GM12878 (cell line): Measurements from ENCODE around the gene OR2AE1. TPM values are rescaled to one million over a fixed set of nuclear protein-coding genes. Genes with fewer than 3 reads are reported as not detected.

Experiments used
- ATAC-seq: fragments of 200-7000 bp; cut with Tn5 transposase; 3 replicates; pipeline ENCODE4 v1.9.1; 2020; ENCODE audit warnings: mild to moderate bottlenecking, moderate library complexity
- BruUV-seq: library from RNA; stranded (reverse); fragments of 400-500 nt; replicated peaks from 2 replicates; lab custom pipeline; 2021; lab: Mats Ljungman, UMichigan
- CTCF ChIA-PET: fragments of 300-600 bp; sonication (Branson Sonifier 250); formaldehyde crosslinking; extraction: SDS; loops from one replicate; lab custom pipeline; 2021; ENCODE audit warnings: inconsistent platforms; lab: Yijun Ruan, JAX
- POLR2A ChIA-PET: fragments of 350-600 bp; formaldehyde crosslinking; extraction: SDS; loops from one replicate; lab custom pipeline; 2021; ENCODE audit warnings: inconsistent platforms; lab: Charles Lee
- RAD21 ChIA-PET: fragments of 300-600 bp; sonication (Branson Sonifier 250); formaldehyde crosslinking; loops from one replicate; lab custom pipeline; 2023; ENCODE audit warnings: antibody characterized with exemption; ENCODE audit not compliant: unreplicated experiment; lab: Charles Lee
- SMC1A ChIA-PET: fragments of 300-600 bp; sonication (Branson Sonifier 250); formaldehyde crosslinking; loops from one replicate; lab custom pipeline; 2023; ENCODE audit not compliant: unreplicated experiment, uncharacterized antibody; lab: Charles Lee
- DNase-seq: peaks from one replicate; pipeline ENCODE4 v3.0.0-alpha.2; 2011; ENCODE audit warnings: low read depth, low spot score
- FAIRE-seq: peaks from 3 replicates; lab custom pipeline; 2011; peaks lifted over from hg19 to GRCh38; lab: Jason Lieb, UNC
- H2AFZ ChIP-seq: 2 replicates; pipeline ENCODE4 v1.6.0; 2011; ENCODE audit warnings: low read depth, low read length, control low read depth; ENCODE audit not compliant: control insufficient read depth
- H3K27ac ChIP-seq: 2 replicates; pipeline ENCODE4 v1.5.1; 2011; ENCODE audit warnings: control low read depth; ENCODE audit not compliant: control insufficient read depth, insufficient read depth
- H3K27me3 ChIP-seq, 2 experiments: replicated peaks in 1 of 2; 2 replicates each; pipeline versions ENCODE4 v1.6.0 to v1.6.1; 2011; ENCODE audit warnings: low read length in 1 of 2; ENCODE audit not compliant: control insufficient read depth in 2 of 2, insufficient read depth in 2 of 2
- H3K36me3 ChIP-seq, 2 experiments: 2 replicates each; pipeline ENCODE4 v1.5.1; 2011; ENCODE audit warnings: low read length in 1 of 2; ENCODE audit not compliant: control insufficient read depth in 2 of 2, insufficient read depth in 2 of 2
- H3K4me1 ChIP-seq: 2 replicates; pipeline ENCODE4 v1.6.1; 2011; ENCODE audit warnings: mild to moderate bottlenecking, low read length, moderate library complexity, mixed read lengths; ENCODE audit not compliant: control insufficient read depth, insufficient read depth
- H3K4me2 ChIP-seq: 2 replicates; pipeline ENCODE4 v1.6.0; 2011; ENCODE audit warnings: control low read depth; ENCODE audit not compliant: control insufficient read depth, insufficient read depth
- H3K4me3 ChIP-seq: fragments of 200-600 bp; sonication (generic); 2 replicates; pipeline ENCODE4 v1.5.1; 2016
- H3K79me2 ChIP-seq: 2 replicates; pipeline ENCODE4 v1.6.0; 2011; ENCODE audit warnings: low read length; ENCODE audit not compliant: control insufficient read depth, insufficient read depth
- H3K9ac ChIP-seq: 2 replicates; pipeline ENCODE4 v1.8.0; 2011; ENCODE audit warnings: low read length, control low read depth, mixed read lengths; ENCODE audit not compliant: control insufficient read depth, insufficient read depth
- H3K9me3 ChIP-seq: replicated peaks from 3 replicates; pipeline ENCODE4 v1.5.1; 2011; ENCODE audit warnings: mild to moderate bottlenecking, low read length; ENCODE audit not compliant: control insufficient read depth, insufficient read depth
- H4K20me1 ChIP-seq: 2 replicates; pipeline ENCODE4 v1.6.0; 2011; ENCODE audit not compliant: control insufficient read depth, insufficient read depth
- BHLHE40 ChIP-seq, 2 experiments: fragments of 450-650 bp in 1 of 2; IDR thresholded peaks; 2 replicates each; pipeline ENCODE4 v1.6.1; 2011 to 2017; ENCODE audit warnings: low read depth in 2 of 2, borderline replicate concordance in 1 of 2, improper control_type of control experiment in 1 of 2, low read length in 1 of 2, mild to moderate bottlenecking in 1 of 2
- CBX5 ChIP-seq: sonication (generic); IDR thresholded peaks from 2 replicates; pipeline ENCODE4 v1.6.1; 2016; ENCODE audit warnings: low read depth, moderate library complexity, mild to moderate bottlenecking, inconsistent platforms
- E2F4 ChIP-seq: IDR thresholded peaks from 2 replicates; pipeline ENCODE4 v1.6.1; 2012; ENCODE audit warnings: low read depth, low read length, improper control_type of control experiment
- EED ChIP-seq: sonication (generic); IDR thresholded peaks from 2 replicates; pipeline ENCODE4 v1.6.1; 2016; ENCODE audit warnings: antibody characterized with exemption, low read depth
- ETV6 ChIP-seq, 2 experiments: fragments of 450-650 bp in 1 of 2; IDR thresholded peaks in 1 of 2; conservative IDR thresholded peaks in 1 of 2; 2 replicates each; pipeline ENCODE4 v1.6.1; 2014; ENCODE audit warnings: antibody characterized with exemption in 1 of 2, borderline replicate concordance in 1 of 2, low read depth in 1 of 2, mild to moderate bottlenecking in 1 of 2, moderate library complexity in 1 of 2
- HDAC6 ChIP-seq: fragments of 200-600 bp; sonication (generic); IDR thresholded peaks from one replicate; pipeline ENCODE4 v1.8.0; 2017; ENCODE audit warnings: antibody characterized with exemption; ENCODE audit not compliant: unreplicated experiment
- NBN ChIP-seq: fragments of 450-650 bp; IDR thresholded peaks from 2 replicates; pipeline ENCODE4 v1.6.1; 2016
- RBBP5 ChIP-seq: fragments of 200-600 bp; sonication (generic); conservative IDR thresholded peaks from 2 replicates; pipeline ENCODE4 v1.6.1; 2016
- SIN3A ChIP-seq: IDR thresholded peaks from 2 replicates; pipeline ENCODE4 v1.6.1; 2012; ENCODE audit warnings: low read depth, low read length, improper control_type of control experiment
- SPI1 ChIP-seq: IDR thresholded peaks from 2 replicates; pipeline ENCODE4 v1.6.1; 2011; ENCODE audit warnings: low read depth, mild to moderate bottlenecking, low read length, moderate library complexity, borderline replicate concordance; ENCODE audit not compliant: insufficient read depth
- STAT1 ChIP-seq: fragments of 450-650 bp; conservative IDR thresholded peaks from 2 replicates; pipeline ENCODE4 v1.6.1; 2014; ENCODE audit warnings: antibody characterized with exemption, mild to moderate bottlenecking
- ZNF274 ChIP-seq: IDR thresholded peaks from one replicate; pipeline ENCODE4 v1.8.0; 2011; ENCODE audit not compliant: insufficient read length, insufficient read depth
- ZNF622 ChIP-seq: fragments of 450-650 bp; IDR thresholded peaks from 2 replicates; pipeline ENCODE4 v1.6.1; 2017; ENCODE audit warnings: mild to moderate bottlenecking, inconsistent platforms
- WGBS: methylation state at CpG from one replicate; pipeline ENCODE4 v1.1.6; 2016; ENCODE audit warnings: low lambda C conversion rate; ENCODE audit not compliant: insufficient replicate concordance, insufficient coverage; ENCODE audit errors: missing lambda C conversion rate; 5-methylcytosine and 5-hydroxymethylcytosine counted together
- in situ Hi-C: fragments of 300-500 bp; cut with MboI; formaldehyde crosslinking; loops from 9 replicates; pipeline ENCODE4 v1.14.3; 2018; ENCODE audit warnings: mixed read lengths
- intact Hi-C: fragments of 100-400 bp; cut with micrococcal nuclease; formaldehyde crosslinking; loops from one replicate; pipeline ENCODE4 v1.14.2; 2022; ENCODE audit not compliant: unreplicated experiment
- polyA plus RNA-seq, 11 experiments: library from polyadenylated mRNA; depleted of rRNA in 4 of 11; unstranded in 6 of 11; stranded (reverse) in 5 of 11; fragments of >200 nt; fragmentation: Nextera tagmentation in 4 of 11; fragmentation: Illumina TruSeq in 1 of 11; extraction: Ambion mirVana in 4 of 11; extraction: Trizol in 1 of 11; gene quantifications; 1 replicate in 1 of 11; 2 replicates in 10 of 11; pipeline versions ENCODE4 v1.2.1 to v1.2.3, GENCODE V29; 2011 to 2016; ENCODE audit warnings: inconsistent platforms in 2 of 11, missing spikeins in 2 of 11, low read depth in 1 of 11
- total RNA-seq, 4 experiments: library from RNA; depleted of rRNA in 3 of 4; stranded (reverse); fragments of >200 nt in 3 of 4; fragmentation: Illumina TruSeq in 1 of 4; extraction: Trizol in 1 of 4; gene quantifications; 2 replicates each; pipeline versions ENCODE4 v1.2.1 to v1.2.3, GENCODE V29; 2013 to 2021
- TF ChIP-seq, protein P1 (sequence below): IDR thresholded peaks from 2 replicates; pipeline ENCODE4 v1.6.1; 2012; ENCODE audit warnings: mild to moderate bottlenecking, low read depth, low read length

Gene OR2AE1
- total and polyA plus RNA-seq, 10 of the 15 experiments (the other 5 are each of a cell fraction or from before 2014, with no cell fraction given): 0.05 to 0.34 (median 0.18) TPM; not detected in 4

DNA sequence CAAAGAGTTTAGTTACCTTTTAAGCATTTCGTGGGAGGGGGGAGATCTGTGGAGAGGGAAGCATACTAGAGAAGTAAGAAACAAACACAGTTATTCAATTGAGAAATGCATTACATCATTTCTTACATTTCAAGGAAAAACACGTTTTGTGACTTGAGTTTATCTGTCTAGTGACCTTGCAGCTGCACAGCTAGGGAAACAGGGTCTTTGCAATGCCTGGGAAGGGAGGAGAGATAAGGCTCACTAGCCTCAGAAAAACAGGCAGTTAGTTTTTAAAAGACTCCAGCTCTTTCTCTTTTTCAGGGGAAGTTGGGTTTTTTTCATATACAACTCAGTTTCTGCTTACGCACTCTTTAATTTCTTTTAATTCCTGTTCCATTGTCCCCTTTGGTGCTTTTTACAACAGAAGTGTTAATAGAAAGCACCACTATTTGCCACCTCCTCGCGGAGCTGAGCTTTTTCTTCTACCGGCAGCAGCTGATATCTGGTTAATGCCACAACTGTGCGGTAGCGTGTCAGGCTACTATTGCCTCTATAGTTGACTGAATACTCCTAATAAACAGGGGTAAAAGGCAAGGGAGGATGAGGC is 43.5 kb downstream of the OR2AE1 start:
- H3K79me2 ChIP-seq: no peaks in the 10 kb centered on the region
- no peak overlapping the region for H3K27ac ChIP-seq
- ChIA-PET RAD21 (no interaction called here), SMC1A (no interaction called here), POLR2A (no interaction called here), CTCF (interaction anchor here (0.7 kb wide), 1 partner anchor 42 kb away, joined by 3 read pairs; no protein-coding TSS in a partner anchor)
- DNase-seq (no peak), ATAC-seq (no peak), FAIRE-seq (no peak)
- no peak overlapping the region for H3K4me3 ChIP-seq
- H3K4me1 ChIP-seq: no peaks in the 10 kb centered on the region
- no peaks in the 10 kb centered on the region for H3K27me3 ChIP-seq
- intact Hi-C loops: no loop called here
- no TSS peak for BruUV-seq
- H3K9ac ChIP-seq: no peak overlapping the region
- H3K36me3 ChIP-seq: no peaks in the 10 kb centered on the region
- no peak overlapping the region for H2AFZ ChIP-seq
- TF ChIP-seq BHLHE40 (IDR thresholded peaks at IDR 0.05; ENCODE audit: borderline replicate concordance in 1 of 2, low read depth in 2 of 2, low read length in 1 of 2): no peak
- no peak for TF ChIP-seq RBBP5
- no peak for TF ChIP-seq EED
- no peak overlapping the region for H3K4me2 ChIP-seq
- 51% methylated on average over 8 of the region's 8 CpGs for WGBS
- no peaks in the 10 kb centered on the region for H4K20me1 ChIP-seq
- in situ Hi-C loops: no loop called here
- no peaks in the 10 kb centered on the region for H3K9me3 ChIP-seq

DNA sequence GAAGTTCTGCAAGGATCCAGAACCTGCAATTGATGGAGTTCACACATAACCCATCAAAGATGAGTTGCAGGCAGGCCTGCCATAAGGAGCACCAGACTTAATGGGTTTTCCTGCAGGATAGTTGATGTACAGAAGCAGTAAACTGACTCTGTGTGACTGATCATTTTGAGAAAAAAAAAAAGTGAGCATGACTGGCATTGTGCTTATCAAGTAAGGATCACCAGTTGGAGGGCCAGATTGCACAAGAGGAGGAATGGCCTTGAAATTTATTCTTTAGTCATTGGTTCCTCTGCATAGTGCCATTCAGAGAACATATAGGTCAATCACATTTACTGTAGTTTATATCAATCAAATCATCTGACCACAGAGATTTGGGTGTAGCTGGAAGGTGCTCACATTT is 45.2 kb downstream of the OR2AE1 start:
- no peaks in the 10 kb centered on the region for H3K36me3 ChIP-seq
- ATAC-seq (no peak), FAIRE-seq (no peak), DNase-seq (no peak)
- H3K9me3 ChIP-seq: no peaks in the 10 kb centered on the region
- ChIA-PET SMC1A (no interaction called here), POLR2A (interaction anchor here (0.5 kb wide), 1 partner anchor 356 kb away, joined by 3 read pairs; no protein-coding TSS in a partner anchor), RAD21 (no interaction called here), CTCF (no interaction called here)
- no peak overlapping the region for H3K27ac ChIP-seq
- H3K4me1 ChIP-seq: no peaks in the 10 kb centered on the region
- BruUV-seq: no TSS peak
- H3K4me2 ChIP-seq: no peak overlapping the region
- H3K27me3 ChIP-seq: no peaks in the 10 kb centered on the region
- no peak overlapping the region for H2AFZ ChIP-seq
- no peaks in the 10 kb centered on the region for H3K79me2 ChIP-seq
- intact Hi-C loops: no loop called here
- no peak overlapping the region for H3K9ac ChIP-seq
- H4K20me1 ChIP-seq: no peaks in the 10 kb centered on the region
- no peak overlapping the region for H3K4me3 ChIP-seq
- in situ Hi-C loops: no loop called here
- no peak for TF ChIP-seq E2F4
- no peak for TF ChIP-seq CBX5
- no peak for TF ChIP-seq NBN
- TF ChIP-seq STAT1: no peak
- no peak for TF ChIP-seq ETV6 (conservative IDR thresholded peaks at IDR 0.05 in 1 of 2, IDR thresholded peaks at IDR 0.05 in 1 of 2; ENCODE audit: borderline replicate concordance in 1 of 2, low read depth in 1 of 2)
- no peak for TF ChIP-seq SPI1
- no peak for TF ChIP-seq ZNF274
- TF ChIP-seq, protein P1, sequence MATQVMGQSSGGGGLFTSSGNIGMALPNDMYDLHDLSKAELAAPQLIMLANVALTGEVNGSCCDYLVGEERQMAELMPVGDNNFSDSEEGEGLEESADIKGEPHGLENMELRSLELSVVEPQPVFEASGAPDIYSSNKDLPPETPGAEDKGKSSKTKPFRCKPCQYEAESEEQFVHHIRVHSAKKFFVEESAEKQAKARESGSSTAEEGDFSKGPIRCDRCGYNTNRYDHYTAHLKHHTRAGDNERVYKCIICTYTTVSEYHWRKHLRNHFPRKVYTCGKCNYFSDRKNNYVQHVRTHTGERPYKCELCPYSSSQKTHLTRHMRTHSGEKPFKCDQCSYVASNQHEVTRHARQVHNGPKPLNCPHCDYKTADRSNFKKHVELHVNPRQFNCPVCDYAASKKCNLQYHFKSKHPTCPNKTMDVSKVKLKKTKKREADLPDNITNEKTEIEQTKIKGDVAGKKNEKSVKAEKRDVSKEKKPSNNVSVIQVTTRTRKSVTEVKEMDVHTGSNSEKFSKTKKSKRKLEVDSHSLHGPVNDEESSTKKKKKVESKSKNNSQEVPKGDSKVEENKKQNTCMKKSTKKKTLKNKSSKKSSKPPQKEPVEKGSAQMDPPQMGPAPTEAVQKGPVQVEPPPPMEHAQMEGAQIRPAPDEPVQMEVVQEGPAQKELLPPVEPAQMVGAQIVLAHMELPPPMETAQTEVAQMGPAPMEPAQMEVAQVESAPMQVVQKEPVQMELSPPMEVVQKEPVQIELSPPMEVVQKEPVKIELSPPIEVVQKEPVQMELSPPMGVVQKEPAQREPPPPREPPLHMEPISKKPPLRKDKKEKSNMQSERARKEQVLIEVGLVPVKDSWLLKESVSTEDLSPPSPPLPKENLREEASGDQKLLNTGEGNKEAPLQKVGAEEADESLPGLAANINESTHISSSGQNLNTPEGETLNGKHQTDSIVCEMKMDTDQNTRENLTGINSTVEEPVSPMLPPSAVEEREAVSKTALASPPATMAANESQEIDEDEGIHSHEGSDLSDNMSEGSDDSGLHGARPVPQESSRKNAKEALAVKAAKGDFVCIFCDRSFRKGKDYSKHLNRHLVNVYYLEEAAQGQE: no peak
- TF ChIP-seq SIN3A: no peak
- TF ChIP-seq ZNF622: no peak
- TF ChIP-seq HDAC6: no peak
